IgD-negative memory B cell (primary cell): ENCODE results near the gene MIGA1. TPM values are rescaled to one million over a fixed set of nuclear protein-coding genes. Genes with fewer than 3 reads are reported as not detected.
"Not testable (repeated sequence)": the region's sequence is repeated elsewhere in the genome, so short reads cannot be mapped to it uniquely, and the experiment has no call there.

Experiments used
- H3K27ac Mint-ChIP-seq, 3 donors: one replicate each; pipeline ENCODE4 v1.8.0; 2020 to 2022; ENCODE audit warnings: mild to moderate bottlenecking in 3 of 3, mixed read lengths in 3 of 3, moderate library complexity in 1 of 3
- H3K27me3 Mint-ChIP-seq: one replicate; pipeline ENCODE4 v1.8.0; 2021; ENCODE audit warnings: mixed read lengths
- H3K36me3 Mint-ChIP-seq: one replicate; pipeline ENCODE4 v1.8.0; 2020; ENCODE audit warnings: mild to moderate bottlenecking, mixed read lengths
- H3K4me1 Mint-ChIP-seq, 3 donors: one replicate each; pipeline ENCODE4 v1.8.0; 2020 to 2022; ENCODE audit warnings: mixed read lengths in 3 of 3, mild to moderate bottlenecking in 1 of 3
- H3K4me3 Mint-ChIP-seq, 4 donors: one replicate each; pipeline ENCODE4 v1.8.0; 2020 to 2022; ENCODE audit warnings: mild to moderate bottlenecking in 4 of 4, mixed read lengths in 4 of 4, moderate library complexity in 3 of 4
- H3K9me3 Mint-ChIP-seq, 3 donors: one replicate each; pipeline ENCODE4 v1.8.0; 2020 to 2021; ENCODE audit warnings: mixed read lengths in 3 of 3, mild to moderate bottlenecking in 1 of 3
- polyA plus RNA-seq: library from polyadenylated mRNA; unstranded; fragments of 300-500 nt; fragmentation: Illumina TruSeq; gene quantifications from one replicate; pipeline ENCODE4 v1.2.3, GENCODE V29; 2021

MIGA1 gene
- polyA plus RNA-seq, 1 donor from 2014 or later: 9.1 TPM

GRCh38 chr1:77824694-77825093 lies 45.2 kb downstream of the MIGA1 start:
- Mint-ChIP-seq H3K36me3 (peaks cover 3% of the 10 kb centered on the region), H3K9me3 (no peaks in the 10 kb centered on the region), H3K27me3 (no peaks in the 10 kb centered on the region), H3K4me1 (peaks cover 3 to 5% (median 4%) of the 10 kb centered on the region in 3 donors), H3K4me3 (no peak overlapping the region), H3K27ac (no peak overlapping the region)

DNA sequence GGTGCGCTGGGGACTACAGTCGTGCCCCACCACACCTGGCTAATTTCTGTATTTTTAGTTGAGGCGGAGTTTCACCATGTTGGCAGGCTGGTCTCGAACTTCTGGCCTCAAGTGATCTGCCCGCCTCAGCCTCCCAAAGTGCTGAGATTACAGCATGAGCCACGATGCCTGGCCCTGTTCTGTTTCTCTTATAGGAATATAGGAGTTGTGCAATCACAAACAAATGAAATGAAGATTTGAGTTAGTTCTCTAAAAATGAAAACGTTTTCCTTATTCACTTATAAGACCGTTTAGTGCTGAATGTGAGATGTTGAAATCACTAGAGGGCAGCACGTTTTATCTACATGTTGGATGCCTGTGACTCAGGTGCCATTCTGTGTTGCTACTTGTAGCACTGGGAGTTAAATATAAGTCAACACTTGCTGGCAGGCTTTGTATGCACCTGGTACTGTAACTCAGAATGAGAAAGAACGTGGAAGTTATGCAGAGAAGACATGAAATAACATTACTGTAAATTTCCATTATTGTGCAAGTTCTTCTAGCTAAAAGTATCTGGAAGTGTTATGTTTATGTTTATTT lies 45.8 kb downstream of the MIGA1 start:
- H3K27me3 Mint-ChIP-seq: no peaks in the 10 kb centered on the region
- no peak overlapping the region for H3K27ac Mint-ChIP-seq
- H3K36me3 Mint-ChIP-seq: no peaks in the 10 kb centered on the region
- peak overlapping the region in 1 of 4 donors; percentile 41 for H3K4me3 Mint-ChIP-seq
- H3K4me1 Mint-ChIP-seq: peaks cover 3 to 5% (median 4%) of the 10 kb centered on the region in 3 donors
- no peaks in the 10 kb centered on the region for H3K9me3 Mint-ChIP-seq

- H3K4me1 Mint-ChIP-seq, H3K4me3 Mint-ChIP-seq, H3K27me3 Mint-ChIP-seq, H3K9me3 Mint-ChIP-seq, H3K27ac Mint-ChIP-seq, H3K36me3 Mint-ChIP-seq: not testable (repeated sequence)
These were observed 47.4 kb downstream of the MIGA1 start for GRCh38 chr1:77826851-77827250.

- no peak overlapping the region for H3K27ac Mint-ChIP-seq
- H3K4me1 Mint-ChIP-seq: peaks cover 3 to 9% (median 6%) of the 10 kb centered on the region in 3 donors
- peaks cover 1% of the 10 kb centered on the region for H3K36me3 Mint-ChIP-seq
- no peaks in the 10 kb centered on the region for H3K27me3 Mint-ChIP-seq
- H3K4me3 Mint-ChIP-seq: no peak overlapping the region
- H3K9me3 Mint-ChIP-seq: no peaks in the 10 kb centered on the region
These were observed 48.6 kb downstream of the MIGA1 start for GRCh38 chr1:77828098-77828497.

- Mint-ChIP-seq H3K4me1 (peaks cover 3 to 9% (median 6%) of the 10 kb centered on the region in 3 donors), H3K9me3 (no peaks in the 10 kb centered on the region), H3K27me3 (no peaks in the 10 kb centered on the region), H3K36me3 (peaks cover 1% of the 10 kb centered on the region), H3K27ac (no peak overlapping the region), H3K4me3 (no peak overlapping the region)
These were observed 50.4 kb downstream of the MIGA1 start for GRCh38 chr1:77829851-77830250.

DNA sequence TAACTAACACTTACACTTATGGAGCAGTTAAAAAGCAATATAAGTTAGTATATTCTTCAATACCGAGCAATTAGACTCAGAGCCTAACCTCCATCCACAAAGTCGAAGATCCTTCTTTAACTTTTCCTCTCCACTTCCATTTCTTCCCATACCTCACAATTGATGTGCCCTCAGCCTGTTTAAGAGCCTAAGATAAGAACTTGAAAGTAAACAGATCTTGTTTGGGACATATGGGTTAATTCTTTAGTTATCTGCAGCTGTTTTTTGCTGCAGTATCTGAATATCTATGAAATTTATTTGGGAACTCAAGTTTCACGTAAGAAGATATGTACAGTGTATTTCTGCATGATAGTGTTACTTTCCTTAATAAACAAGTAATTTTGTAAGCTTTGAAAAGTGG lies 51.5 kb downstream of the MIGA1 start:
- no peak overlapping the region for H3K4me3 Mint-ChIP-seq
- H3K9me3 Mint-ChIP-seq: no peaks in the 10 kb centered on the region
- H3K27me3 Mint-ChIP-seq: no peaks in the 10 kb centered on the region
- H3K4me1 Mint-ChIP-seq: peaks cover 0 to 4% (median 2%) of the 10 kb centered on the region in 3 donors
- H3K36me3 Mint-ChIP-seq: peaks cover 1% of the 10 kb centered on the region
- H3K27ac Mint-ChIP-seq: no peak overlapping the region

- peaks cover 0 to 4% (median 2%) of the 10 kb centered on the region in 3 donors for H3K4me1 Mint-ChIP-seq
- no peak overlapping the region for H3K27ac Mint-ChIP-seq
- H3K27me3 Mint-ChIP-seq: no peaks in the 10 kb centered on the region
- no peaks in the 10 kb centered on the region for H3K9me3 Mint-ChIP-seq
- H3K36me3 Mint-ChIP-seq: peaks cover 1% of the 10 kb centered on the region
- H3K4me3 Mint-ChIP-seq: no peak overlapping the region
These were observed 52.1 kb downstream of the MIGA1 start for GRCh38 chr1:77831566-77831965.

DNA sequence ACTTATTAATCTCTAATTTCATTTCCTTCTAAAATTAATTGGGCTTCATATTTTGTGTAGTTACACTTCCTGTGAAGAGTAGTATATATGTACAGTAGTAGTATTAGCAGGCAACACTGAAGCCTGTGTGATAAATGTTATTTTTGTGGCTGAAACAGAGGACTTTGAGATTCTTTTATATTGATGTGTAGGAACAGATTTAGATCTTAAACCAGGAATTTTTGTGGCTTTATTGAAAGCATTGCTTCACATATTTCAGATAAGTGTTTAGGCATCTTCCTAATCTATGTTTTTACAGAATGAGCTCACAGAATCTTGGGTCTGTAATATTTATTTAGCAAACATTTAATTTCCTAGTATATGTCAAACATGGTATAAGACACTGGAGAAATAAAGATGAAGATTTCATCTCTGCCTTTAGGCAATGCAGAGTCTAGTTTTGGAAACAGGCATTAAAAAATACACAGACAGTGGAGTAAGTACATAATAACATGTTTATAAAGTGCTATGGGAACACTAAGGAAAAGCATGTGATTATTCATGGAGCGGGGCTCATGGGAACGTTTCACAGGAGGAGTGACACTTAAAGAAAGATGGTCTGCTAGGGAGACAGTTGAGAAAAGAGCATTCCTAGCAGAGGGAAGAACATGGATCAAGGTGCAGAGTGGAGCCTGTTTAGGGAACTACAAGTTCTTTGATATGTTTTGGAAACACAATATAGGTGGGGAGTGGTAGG lies 52.7 kb downstream of the MIGA1 start:
- H3K36me3 Mint-ChIP-seq: peaks cover 1% of the 10 kb centered on the region
- no peaks in the 10 kb centered on the region for H3K27me3 Mint-ChIP-seq

GRCh38 chr1:77832901-77833300 lies 53.5 kb downstream of the MIGA1 start:
- Mint-ChIP-seq H3K4me3 (no peak overlapping the region), H3K27ac (no peak overlapping the region), H3K9me3 (no peaks in the 10 kb centered on the region), H3K36me3 (peaks cover 1% of the 10 kb centered on the region), H3K4me1 (peaks cover 0 to 4% (median 2%) of the 10 kb centered on the region in 3 donors), H3K27me3 (no peaks in the 10 kb centered on the region)

More for the DNA sequence above, 52.7 kb downstream of the MIGA1 start:
- H3K4me1 Mint-ChIP-seq: peaks cover 0 to 4% (median 2%) of the 10 kb centered on the region in 3 donors
- H3K27ac Mint-ChIP-seq: no peak overlapping the region
- H3K9me3 Mint-ChIP-seq: no peaks in the 10 kb centered on the region
- H3K4me3 Mint-ChIP-seq: no peak overlapping the region

- H3K9me3 Mint-ChIP-seq: no peaks in the 10 kb centered on the region
- H3K36me3 Mint-ChIP-seq: peaks cover 1% of the 10 kb centered on the region
- H3K27me3 Mint-ChIP-seq: no peaks in the 10 kb centered on the region
- peaks cover 0 to 4% (median 2%) of the 10 kb centered on the region in 3 donors for H3K4me1 Mint-ChIP-seq
- no peak overlapping the region for H3K27ac Mint-ChIP-seq
- H3K4me3 Mint-ChIP-seq: peak overlapping the region in 1 of 4 donors; percentile 12
These were observed 54.2 kb downstream of the MIGA1 start for GRCh38 chr1:77833521-77834100.

DNA sequence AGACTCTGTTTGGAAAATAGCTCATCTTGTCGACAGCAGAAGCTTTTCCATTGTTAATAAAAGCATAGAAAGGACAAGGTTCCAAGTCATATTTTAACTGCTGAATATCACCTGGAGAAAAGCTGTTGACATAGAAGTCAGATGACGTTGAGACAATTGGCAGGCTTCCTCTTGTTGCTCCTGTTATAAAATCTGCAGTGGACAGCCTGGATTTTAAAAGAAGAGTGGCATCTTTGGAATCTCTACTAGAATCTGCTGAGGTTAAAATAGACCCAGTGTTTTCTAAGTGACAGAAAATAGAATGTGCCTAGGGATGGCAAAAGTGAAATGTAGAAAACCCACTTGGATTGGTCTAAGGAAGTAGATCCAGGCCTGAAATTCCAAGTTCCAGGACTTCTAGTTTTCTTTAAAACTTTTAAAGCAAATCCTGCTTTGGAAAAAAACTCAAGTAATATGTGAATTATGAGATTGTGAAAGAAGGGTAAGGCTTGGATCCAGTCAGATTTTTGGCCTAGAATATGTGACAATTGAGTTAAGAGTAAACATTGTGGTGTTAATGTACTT lies 55.4 kb downstream of the MIGA1 start:
- Mint-ChIP-seq H3K36me3 (peaks cover 4% of the 10 kb centered on the region), H3K4me1 (peaks cover 0 to 4% (median 2%) of the 10 kb centered on the region in 3 donors), H3K27ac (no peak overlapping the region), H3K4me3 (no peak overlapping the region), H3K9me3 (no peaks in the 10 kb centered on the region), H3K27me3 (no peaks in the 10 kb centered on the region)

- Mint-ChIP-seq H3K4me3 (no peak overlapping the region), H3K27me3 (no peaks in the 10 kb centered on the region)
These were observed 62.1 kb downstream of the MIGA1 start for GRCh38 chr1:77841574-77841973.

GRCh38 chr1:77845951-77846350 lies 66.5 kb downstream of the MIGA1 start:
- Mint-ChIP-seq H3K4me1 (peaks cover 0 to 4% (median 0%) of the 10 kb centered on the region in 3 donors), H3K27ac (no peak overlapping the region), H3K36me3 (peaks cover 7% of the 10 kb centered on the region), H3K4me3 (no peak overlapping the region), H3K27me3 (no peaks in the 10 kb centered on the region), H3K9me3 (no peaks in the 10 kb centered on the region)

More at GRCh38 chr1:77841574-77841973, 62.1 kb downstream of the MIGA1 start:
- peaks cover 3% of the 10 kb centered on the region for H3K36me3 Mint-ChIP-seq
- H3K4me1 Mint-ChIP-seq: peaks cover 0 to 4% (median 0%) of the 10 kb centered on the region in 3 donors
- H3K9me3 Mint-ChIP-seq: no peaks in the 10 kb centered on the region
- H3K27ac Mint-ChIP-seq: no peak overlapping the region

DNA sequence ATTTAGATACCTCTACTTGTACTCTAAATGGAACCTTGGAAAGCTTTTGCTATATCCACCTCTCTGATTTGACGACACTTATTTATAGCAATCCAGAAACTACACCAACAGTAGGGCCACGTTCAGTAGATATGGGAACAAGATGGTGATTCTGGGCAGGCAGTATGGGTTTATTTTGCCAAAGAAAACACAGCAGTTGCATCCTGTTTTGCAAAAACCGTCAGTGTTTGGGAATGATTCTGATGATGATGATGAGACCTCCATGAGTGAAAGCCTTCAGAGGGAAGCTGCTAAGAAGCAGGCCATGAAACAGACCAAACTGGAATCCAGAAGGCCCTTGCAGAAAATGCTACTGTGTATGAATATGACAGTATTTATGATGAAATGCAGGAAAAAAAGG lies 67.5 kb downstream of the MIGA1 start:
- H3K9me3 Mint-ChIP-seq: no peaks in the 10 kb centered on the region
- peaks cover 0 to 4% (median 0%) of the 10 kb centered on the region in 3 donors for H3K4me1 Mint-ChIP-seq
- H3K4me3 Mint-ChIP-seq: no peak overlapping the region
- H3K27ac Mint-ChIP-seq: no peak overlapping the region
- H3K27me3 Mint-ChIP-seq: no peaks in the 10 kb centered on the region
- peaks cover 7% of the 10 kb centered on the region for H3K36me3 Mint-ChIP-seq

GRCh38 chr1:77847621-77848080 lies 68.2 kb downstream of the MIGA1 start:
- H3K36me3 Mint-ChIP-seq: peaks cover 7% of the 10 kb centered on the region
- peaks cover 0 to 4% (median 0%) of the 10 kb centered on the region in 3 donors for H3K4me1 Mint-ChIP-seq
- H3K27ac Mint-ChIP-seq: no peak overlapping the region
- H3K4me3 Mint-ChIP-seq: no peak overlapping the region
- no peaks in the 10 kb centered on the region for H3K27me3 Mint-ChIP-seq
- H3K9me3 Mint-ChIP-seq: no peaks in the 10 kb centered on the region
